Activated gamma-delta T cell treated with Interleukin-2 at 50 U/mL for 16 hours (primary cell): ENCODE results near the gene NRSN2.
A peak's percentile ranks its signal among the peaks of the same experiment; 100 is the strongest.

ENCODE experiments used
- DNase-seq: peaks from one replicate; pipeline ENCODE4 v3.0.0-alpha.2; 2020

Gene NRSN2

DNA sequence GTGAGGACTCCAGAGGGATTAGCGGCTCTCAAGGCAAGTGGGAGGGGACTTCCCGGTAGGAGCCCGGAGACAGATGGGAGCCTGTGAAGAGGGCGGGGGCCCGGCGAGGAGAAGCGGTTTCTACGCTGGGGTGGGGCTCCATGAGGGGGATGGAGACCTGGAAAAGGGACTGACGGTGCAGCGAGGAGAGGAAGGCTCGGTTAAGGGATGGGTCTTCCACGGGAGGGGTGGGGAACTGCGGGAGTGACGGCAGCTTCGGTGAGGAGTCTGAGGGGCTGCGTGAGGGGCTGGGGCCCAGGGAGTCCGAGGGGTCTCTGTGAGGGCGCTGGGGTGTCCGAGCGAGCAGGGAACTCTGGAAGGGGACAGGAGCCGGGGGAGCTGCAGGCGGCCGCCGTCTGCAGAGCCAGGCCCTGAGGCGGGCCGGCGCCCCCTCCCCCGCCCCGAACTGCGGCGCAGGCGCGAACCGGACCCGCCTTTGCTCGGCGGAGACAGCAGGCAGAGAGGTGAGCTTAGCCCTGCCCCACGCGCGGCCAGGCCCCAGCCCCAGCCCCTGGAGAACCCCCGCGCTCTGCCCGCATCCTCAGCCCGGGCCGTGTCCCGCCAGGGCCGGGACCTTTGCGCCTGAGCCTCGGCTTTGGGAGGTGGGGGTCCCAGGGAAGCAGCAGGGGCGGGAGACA lies at the start of gene NRSN2:
TSS of gene NRSN2 (plus strand) at position 472 of the 677 bp plus-strand sequence. CDS start 2,533 bp downstream, outside the sequence.
- DNase-seq = no peak

- DNase-seq = peak; percentile 38
These were observed 48.8 kb upstream of the NRSN2 start for GRCh38 chr20:297925-298775.

- no peak for DNase-seq
These were observed 48.0 kb upstream of the NRSN2 start for GRCh38 chr20:298776-299391.

DNA sequence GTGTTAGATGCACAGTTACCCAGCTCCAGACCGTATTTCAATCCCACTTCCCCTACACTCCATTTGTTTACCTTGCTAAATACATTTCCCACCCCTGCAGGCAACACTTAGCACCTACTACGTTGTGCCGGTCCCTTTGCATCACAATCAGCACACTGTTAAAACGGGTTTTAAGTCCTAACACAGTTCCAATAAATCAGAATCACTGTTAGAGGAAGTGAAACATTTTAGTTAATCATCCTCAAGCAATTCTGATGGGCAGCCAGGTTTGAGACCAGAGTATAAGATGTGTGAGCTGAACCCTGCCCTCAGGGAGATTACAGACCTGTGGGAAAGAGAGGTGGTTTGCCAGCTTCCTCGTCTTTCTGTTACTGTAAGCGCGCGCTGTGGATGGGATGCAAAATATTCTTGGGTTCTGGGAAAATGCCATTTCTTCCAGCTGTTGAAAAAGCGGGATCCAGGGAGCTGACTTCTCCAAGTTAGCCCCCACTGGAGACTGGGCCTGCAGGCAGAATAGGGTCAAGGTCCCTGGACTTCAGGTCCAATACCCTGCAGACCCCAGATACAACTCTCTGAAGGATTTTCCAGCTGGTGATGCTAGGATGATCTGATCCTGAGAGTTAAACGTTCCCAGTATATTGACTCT lies 46.4 kb upstream of the NRSN2 start:
- DNase-seq = no peak

DNA sequence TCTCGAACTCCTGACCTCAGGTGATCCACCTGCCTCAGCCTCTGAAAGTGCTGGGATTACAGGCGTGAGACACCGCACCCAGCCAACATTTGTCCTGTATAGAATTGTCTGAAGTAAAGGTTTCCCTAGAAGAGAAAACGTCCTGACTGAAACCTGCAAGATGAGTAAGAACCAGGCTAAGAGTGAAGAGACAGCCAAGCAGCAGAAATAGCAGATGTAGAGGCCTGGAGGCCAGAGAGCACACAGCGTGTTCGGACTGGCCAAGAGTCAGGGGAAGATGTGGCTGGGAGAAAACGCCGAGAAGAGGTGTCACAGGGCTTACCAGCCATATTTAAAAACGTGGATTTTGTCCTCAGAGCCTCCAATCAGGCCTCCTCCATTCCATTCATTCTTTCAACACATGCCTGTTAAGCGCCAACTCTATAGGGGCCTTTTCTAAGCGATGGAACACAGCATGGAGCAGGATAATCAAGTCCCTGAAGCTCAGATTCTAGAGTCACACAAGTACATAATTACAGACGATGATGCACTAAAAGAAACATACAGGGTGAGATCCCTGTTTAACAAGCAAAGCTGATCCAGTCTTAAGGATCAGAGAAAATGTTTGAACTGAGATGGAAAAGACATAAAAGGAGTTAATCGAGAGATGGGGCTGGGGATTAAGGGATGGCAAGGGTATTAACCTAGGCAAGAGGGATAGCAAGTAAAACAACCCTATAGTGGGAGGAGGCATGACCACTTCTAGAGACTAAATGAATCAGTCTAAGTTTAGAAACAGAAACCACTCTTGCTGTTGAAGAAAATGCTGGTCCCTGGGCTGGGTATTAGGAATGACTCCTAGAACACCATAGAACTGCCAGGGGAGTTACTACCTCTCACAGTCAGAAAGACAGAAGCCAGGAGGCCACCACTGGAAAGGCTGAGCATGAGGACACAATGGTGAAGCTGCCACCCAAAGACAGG lies 44.7 kb upstream of the NRSN2 start:
- no peak for DNase-seq

- no peak for DNase-seq
These were observed 41.2 kb upstream of the NRSN2 start for GRCh38 chr20:305745-306144.

GRCh38 chr20:308427-309038 lies 38.4 kb upstream of the NRSN2 start:
- no peak for DNase-seq

DNA sequence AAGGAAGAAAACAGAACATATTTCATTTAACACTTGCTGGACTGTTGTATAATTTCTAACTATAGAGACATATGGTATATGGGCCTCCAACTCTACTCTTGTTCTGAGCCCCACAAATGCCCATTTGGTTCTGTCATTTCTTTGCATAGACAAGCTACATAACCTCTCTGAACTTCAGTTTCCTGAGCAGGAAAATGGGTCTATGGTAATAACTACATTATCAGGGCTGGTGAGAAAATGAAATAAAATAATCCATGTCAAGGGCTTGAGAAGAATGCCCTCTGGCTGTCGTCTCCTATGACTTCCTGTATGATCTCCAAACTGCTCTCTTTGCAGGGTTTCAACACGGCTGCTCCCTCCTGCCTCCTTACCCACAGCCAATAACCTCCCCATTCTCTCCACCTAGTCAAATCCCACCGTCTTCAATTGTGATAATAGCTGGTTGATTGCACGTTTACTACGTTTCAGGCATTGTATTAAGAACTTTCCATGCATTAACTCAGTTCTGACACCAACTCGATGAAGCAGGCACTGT lies 37.5 kb upstream of the NRSN2 start:
- no peak for DNase-seq

DNA sequence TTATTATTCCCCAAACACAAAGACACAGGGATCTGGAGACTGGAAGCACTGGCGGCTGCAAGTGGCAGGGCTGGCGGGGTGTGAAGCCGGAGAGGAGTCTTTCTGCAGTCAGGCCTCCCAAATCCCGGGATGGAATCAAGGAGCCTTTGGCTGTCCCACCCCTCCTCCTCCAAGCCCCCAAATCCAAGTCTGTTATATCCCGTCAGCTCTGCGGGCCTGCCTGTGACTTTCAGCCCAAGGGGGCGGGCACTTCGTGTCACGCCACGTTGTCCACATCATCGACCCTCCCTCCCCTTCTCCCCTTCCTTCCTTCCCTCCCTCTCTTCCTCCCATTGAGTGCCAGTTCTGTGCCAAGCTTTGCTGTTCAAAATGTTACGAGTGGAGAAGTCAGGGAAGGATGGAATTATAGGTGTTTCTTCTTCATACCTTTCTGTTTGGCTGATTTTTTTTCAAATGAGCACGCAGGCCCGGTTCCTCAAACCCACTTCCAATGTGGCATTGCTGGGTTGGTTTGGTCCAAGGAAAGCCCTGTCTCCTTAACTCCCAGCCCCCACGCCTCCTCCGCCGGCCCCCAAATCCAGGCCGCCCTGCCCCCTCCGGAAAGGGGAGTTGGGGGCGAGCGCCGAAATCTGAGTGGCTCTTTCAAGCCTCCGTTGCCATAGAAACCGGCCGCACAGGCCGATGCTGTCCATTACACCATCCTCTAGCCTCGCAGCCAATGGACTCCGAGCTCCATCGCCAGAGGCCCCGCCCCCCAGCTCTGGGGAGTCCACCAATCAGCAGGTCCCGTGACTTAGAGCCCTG lies 36.9 kb upstream of the NRSN2 start:
- peak; percentile 69 for DNase-seq

DNA sequence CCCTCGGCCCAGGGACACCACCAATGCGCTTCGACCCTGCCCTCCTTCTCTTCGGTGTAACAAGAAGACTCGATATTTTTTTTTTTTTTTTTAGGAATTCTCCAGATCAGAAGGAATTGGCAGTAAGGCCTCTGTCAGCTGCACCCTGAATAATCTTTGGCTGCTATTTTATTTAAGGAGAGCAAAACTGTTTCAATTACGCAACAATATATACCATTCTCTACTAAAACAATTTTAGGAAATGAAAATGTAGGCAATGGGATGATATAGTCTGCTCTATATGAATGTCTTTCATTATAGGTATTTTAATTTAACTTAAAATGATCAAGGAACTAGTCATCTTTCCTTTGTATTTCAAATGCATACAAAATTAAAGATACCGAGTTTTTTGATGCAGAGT lies 36.3 kb upstream of the NRSN2 start:
- DNase-seq = no peak

- no peak for DNase-seq
These were observed 35.3 kb upstream of the NRSN2 start for GRCh38 chr20:311609-312008.

DNA sequence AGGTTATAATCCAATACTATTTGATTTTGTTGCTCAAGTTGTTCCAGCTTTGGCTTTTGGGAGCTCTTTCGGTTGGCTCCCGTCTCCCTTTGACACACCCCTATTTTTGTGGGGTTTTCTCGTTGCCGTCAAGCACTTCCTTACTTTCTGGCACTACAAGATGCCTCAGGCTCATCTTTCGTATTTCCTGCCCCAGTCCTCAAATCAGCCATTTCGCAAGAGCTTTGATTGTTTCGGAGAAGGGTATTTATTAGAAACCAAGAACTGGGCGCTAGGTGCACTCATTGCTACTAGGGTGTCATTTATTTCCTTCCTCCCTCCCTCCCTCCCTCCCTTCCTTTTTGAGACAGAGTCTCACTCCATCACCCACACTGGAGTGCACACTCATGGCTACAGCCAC lies 34.8 kb upstream of the NRSN2 start:
- DNase-seq = no peak

- no peak for DNase-seq
These were observed 34.0 kb upstream of the NRSN2 start for GRCh38 chr20:312866-313265.

- DNase-seq = no peak
These were observed 33.5 kb upstream of the NRSN2 start for GRCh38 chr20:313402-313801.

- DNase-seq = no peak
These were observed 33.0 kb upstream of the NRSN2 start for GRCh38 chr20:313948-314347.

DNA sequence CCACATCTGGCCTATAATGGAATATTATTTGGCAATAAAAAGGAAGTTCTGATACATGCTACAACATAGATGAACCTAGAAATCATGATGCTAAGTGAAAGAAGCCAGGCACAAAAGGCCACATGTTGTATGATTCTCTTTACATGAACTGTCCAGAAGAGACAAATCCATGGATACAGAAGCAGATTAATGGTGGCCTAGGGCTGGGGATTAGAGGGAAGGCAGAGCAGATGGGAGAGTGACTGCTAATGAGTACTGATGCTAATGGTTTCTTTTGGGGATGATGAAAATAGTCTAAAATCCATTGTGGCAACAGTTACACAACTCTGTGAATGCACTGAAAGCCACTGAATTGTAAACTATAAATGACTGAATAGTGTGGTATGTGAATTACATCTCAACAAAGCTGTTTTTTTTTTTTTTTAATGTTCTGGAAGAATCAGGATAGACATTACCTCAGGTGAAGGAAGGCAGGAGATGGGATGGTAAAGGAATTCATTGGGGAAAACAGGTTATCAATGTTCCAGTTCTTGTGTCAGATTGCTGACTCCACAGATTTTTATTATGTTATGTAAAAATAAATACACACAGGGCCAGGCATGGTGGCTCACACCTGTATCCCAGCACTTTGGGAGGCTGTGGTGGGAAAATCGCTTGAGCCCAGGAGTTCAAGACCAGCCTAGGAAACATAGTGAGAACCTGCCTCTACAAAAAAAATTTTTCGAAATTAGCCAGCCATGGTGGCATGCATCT lies 30.4 kb upstream of the NRSN2 start:
- DNase-seq = no peak

DNA sequence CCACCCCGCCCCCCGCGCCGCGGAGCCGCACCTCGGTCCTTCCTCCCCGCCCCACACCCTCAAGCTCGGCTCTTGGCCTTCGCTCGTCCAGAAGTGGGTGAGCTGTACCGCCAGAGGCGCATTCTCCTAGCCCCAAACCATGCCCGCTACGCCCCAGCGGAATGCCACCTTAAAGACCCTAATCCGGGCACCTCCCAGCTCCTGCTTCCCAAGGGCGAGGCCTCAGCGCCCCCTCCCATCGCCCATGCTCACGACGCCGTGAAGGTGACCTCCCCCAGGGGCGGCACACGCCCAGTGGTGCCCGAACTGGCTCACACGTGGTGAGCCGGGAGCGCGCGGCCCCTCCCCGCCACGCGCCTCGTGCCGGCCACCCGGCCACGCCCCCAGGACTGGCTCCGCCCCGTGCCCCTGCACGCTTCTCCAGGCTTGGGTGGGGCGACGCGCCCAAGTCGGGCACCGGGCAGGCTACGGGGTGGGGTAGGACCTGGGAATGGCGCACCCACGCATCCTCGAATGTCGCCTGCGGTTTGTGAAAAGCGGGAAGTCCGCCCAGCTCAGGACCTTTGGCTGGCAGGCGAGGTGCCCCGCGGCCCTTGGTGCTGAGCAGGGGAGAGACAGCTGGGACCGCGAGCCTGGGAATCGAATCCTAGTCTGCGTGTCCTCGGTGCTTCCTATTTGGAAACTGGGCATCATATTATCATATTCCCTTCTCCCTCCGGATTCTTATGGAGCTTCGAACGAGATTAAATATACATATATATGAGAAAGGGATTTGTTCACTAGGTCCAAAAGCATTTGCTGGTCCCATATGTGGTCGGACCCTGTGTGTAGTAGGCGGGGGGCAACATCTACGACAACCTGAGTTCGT lies 22.5 kb upstream of the NRSN2 start:
- DNase-seq = peak; percentile 88

DNA sequence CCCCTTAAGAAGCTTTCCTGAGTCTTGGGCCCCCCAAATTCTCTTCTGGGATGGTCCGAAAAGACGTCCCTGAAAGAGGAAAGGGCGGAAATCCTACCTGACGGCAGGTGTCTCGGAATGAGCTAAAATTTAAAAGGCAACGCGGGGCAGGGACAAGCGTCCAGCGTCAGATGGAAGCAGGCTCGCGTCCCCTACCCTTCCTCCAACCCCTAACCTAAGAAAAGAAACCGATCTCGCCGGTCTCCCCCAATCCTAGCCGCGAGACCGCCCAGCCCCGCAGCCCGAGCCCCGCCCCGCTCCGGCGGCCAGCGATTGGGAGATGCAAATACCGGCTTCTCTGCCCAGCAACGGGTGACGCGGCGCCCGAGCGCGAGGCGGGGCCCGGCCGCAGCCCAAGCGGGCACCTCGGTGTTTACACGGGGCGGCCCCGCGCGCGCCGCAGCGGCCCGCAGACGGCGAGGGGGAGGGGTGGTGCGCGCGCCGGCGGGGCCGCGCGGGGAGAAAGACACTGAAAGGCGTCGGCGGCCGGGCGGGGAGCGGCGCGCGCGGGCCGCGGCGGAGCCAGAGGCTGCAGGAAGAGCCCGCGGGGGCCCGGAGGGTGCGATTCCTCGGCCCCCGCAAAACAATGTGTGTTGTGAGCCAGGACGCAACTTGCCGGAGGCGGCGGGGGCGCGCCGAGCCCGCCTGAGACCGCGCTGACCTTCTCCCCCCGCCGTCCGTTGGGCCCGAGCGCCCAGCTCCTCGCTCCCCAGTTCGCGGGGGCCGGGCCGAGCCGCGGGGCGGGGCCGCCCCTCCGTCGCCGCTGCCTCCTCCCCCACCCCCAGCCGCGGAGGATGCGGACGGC lies 21.6 kb upstream of the NRSN2 start, which contains the start of gene SOX12:
TSS of gene SOX12 (plus strand) at position 508 of the 844 bp plus-strand sequence. CDS start 373 bp downstream, outside the sequence.
- peak; percentile 97 for DNase-seq
